ENCODE results near the gene SLC5A11.

- TF ChIP-seq CTCF (IDR thresholded peaks at IDR 0.05) (no peak), EP300 (IDR thresholded peaks at IDR 0.05) (no peak), POLR2AphosphoS5 (IDR thresholded peaks at IDR 0.05) (no peak), POLR2A (IDR thresholded peaks at IDR 0.05; ENCODE audit: low read depth) (no peak)
These were observed 12.7 kb downstream of the SLC5A11 start for GRCh38 chr16:24858219-24859041.
